AG04449 (cell line): ENCODE results near the gene TBCK.

Source experiments
- CTCF ChIA-PET: fragments of 350-600 bp; formaldehyde crosslinking; extraction: SDS; loops from one replicate; lab custom pipeline; 2021; ENCODE audit warnings: antibody characterized with exemption; lab: Yijun Ruan, JAX
- POLR2A ChIA-PET: fragments of 400-600, 350-600 bp; formaldehyde crosslinking; extraction: SDS; loops from one replicate; lab custom pipeline; 2020; ENCODE audit warnings: antibody characterized with exemption, inconsistent platforms; lab: Yijun Ruan, JAX
- DNase-seq: peaks from one replicate; pipeline ENCODE4 v3.0.0-alpha.2; 2010; ENCODE audit warnings: low read depth, low spot score
- H3K4me3 ChIP-seq: 2 replicates; pipeline ENCODE4 v1.5.1; 2011; ENCODE audit warnings: low read depth, mild to moderate bottlenecking, control low read depth, low read length
- CTCF ChIP-seq: IDR thresholded peaks from one replicate; pipeline ENCODE4 v1.5.1; 2011; ENCODE audit warnings: mild to moderate bottlenecking, moderate library complexity, low read length, control low read depth, inconsistent platforms; ENCODE audit not compliant: insufficient read depth; ENCODE audit errors: missing control alignments

TBCK gene

GRCh38 chr4:106273831-106274230 lies 42.2 kb downstream of the TBCK start:
- CTCF ChIA-PET, result interaction anchor here (0.6 kb wide), 1 partner anchor 20 kb away, joined by 3 read pairs; no protein-coding TSS in a partner anchor
- no peak for DNase-seq
- H3K4me3 ChIP-seq, result no peak overlapping the region
- POLR2A ChIA-PET, result no interaction called here
- no peak for TF ChIP-seq CTCF

GRCh38 chr4:106270736-106271135 lies 45.3 kb downstream of the TBCK start:
- TF ChIP-seq CTCF, result no peak
- H3K4me3 ChIP-seq, result no peak overlapping the region
- DNase-seq, result no peak
- POLR2A ChIA-PET, result no interaction called here
- CTCF ChIA-PET, result interaction anchor here (0.9 to 1.2 kb wide), 3 partner anchors 17 to 100 kb away, joined by 3 to 5 read pairs (median 3); no protein-coding TSS in a partner anchor

- CTCF ChIA-PET, result interaction anchor here (0.9 to 3.4 kb wide), 6 partner anchors 57 to 546 kb away, joined by 3 to 17 read pairs (median 3); no protein-coding TSS in a partner anchor
Observed at GRCh38 chr4:106269711-106270110, 46.3 kb downstream of the TBCK start.

GRCh38 chr4:106268786-106269185 lies 47.2 kb downstream of the TBCK start:
- no peak for TF ChIP-seq CTCF
- DNase-seq, result no peak
- H3K4me3 ChIP-seq, result no peak overlapping the region
- ChIA-PET POLR2A (no interaction called here), CTCF (interaction anchor here (1.3 to 3.4 kb wide), 9 partner anchors 13 to 540 kb away, joined by 3 to 22 read pairs (median 5); no protein-coding TSS in a partner anchor)

More at GRCh38 chr4:106269711-106270110, 46.3 kb downstream of the TBCK start:
- H3K4me3 ChIP-seq, result no peak overlapping the region
- no peak for DNase-seq
- POLR2A ChIA-PET, result no interaction called here
- TF ChIP-seq CTCF, result no peak

- peak; percentile 51 for TF ChIP-seq CTCF
- H3K4me3 ChIP-seq, result no peak overlapping the region
- CTCF ChIA-PET, result interaction anchor here (0.6 to 3.2 kb wide), 38 partner anchors 9 to 1113 kb away, joined by 3 to 22 read pairs (median 4); partner anchors contain the start of genes AIMP1, GIMD1 and TBCK
- POLR2A ChIA-PET, result no interaction called here
- DNase-seq, result peak; percentile 17
Observed at GRCh38 chr4:106266201-106266600, 49.8 kb downstream of the TBCK start.

GRCh38 chr4:106264331-106264728 lies 51.7 kb downstream of the TBCK start:
- no peak for TF ChIP-seq CTCF
- H3K4me3 ChIP-seq, result no peak overlapping the region
- ChIA-PET POLR2A (no interaction called here), CTCF (interaction anchor here (0.7 to 1.6 kb wide), 4 partner anchors 64 to 492 kb away, joined by 3 to 6 read pairs (median 4); no protein-coding TSS in a partner anchor)
- DNase-seq, result no peak
